Endodermal cell (in vitro differentiated cells): Measurements from ENCODE around the gene PIK3CD. TPM values are rescaled to one million over a fixed set of nuclear protein-coding genes. Genes with fewer than 3 reads are reported as not detected.

Source experiments
- DNase-seq: peaks from one replicate; pipeline ENCODE4 v3.0.0-alpha.2; 2017
- H3K27ac ChIP-seq: 2 replicates; pipeline ENCODE4 v1.5.1; 2013; ENCODE audit warnings: mild to moderate bottlenecking, low read depth, low read length, moderate library complexity
- H3K27me3 ChIP-seq: 2 replicates; pipeline ENCODE4 v1.6.1; 2013; ENCODE audit warnings: mild to moderate bottlenecking, low read length, moderate library complexity; ENCODE audit not compliant: insufficient read depth, control insufficient read depth, poor library complexity, severe bottlenecking
- H3K36me3 ChIP-seq: 2 replicates; pipeline ENCODE4 v1.7.0; 2013; ENCODE audit warnings: mild to moderate bottlenecking, low read length, moderate library complexity; ENCODE audit not compliant: control insufficient read depth, insufficient read depth
- H3K4me1 ChIP-seq: one replicate; pipeline ENCODE4 v1.7.0; 2013; ENCODE audit warnings: low read length; ENCODE audit not compliant: control insufficient read depth, insufficient read depth
- H3K4me3 ChIP-seq: 2 replicates; pipeline ENCODE4 v1.5.1; 2013; ENCODE audit warnings: mild to moderate bottlenecking, low read length, moderate library complexity
- H3K9ac ChIP-seq: 2 replicates; pipeline ENCODE4 v1.6.1; 2013; ENCODE audit warnings: mild to moderate bottlenecking, low read length, moderate library complexity; ENCODE audit not compliant: poor library complexity, severe bottlenecking; ENCODE audit errors: extremely low read depth
- H3K9me3 ChIP-seq: 2 replicates; pipeline ENCODE4 v1.6.1; 2013; ENCODE audit warnings: mild to moderate bottlenecking, low read length, moderate library complexity; ENCODE audit not compliant: control insufficient read depth
- H3K27ac Mint-ChIP-seq: 2 replicates; pipeline ENCODE4 v1.8.0; 2020; ENCODE audit warnings: mixed read lengths
- H3K27me3 Mint-ChIP-seq: 2 replicates; pipeline ENCODE4 v1.8.0; 2021; ENCODE audit warnings: mild to moderate bottlenecking, mixed read lengths; ENCODE audit not compliant: insufficient read depth
- H3K36me3 Mint-ChIP-seq: 2 replicates; pipeline ENCODE4 v1.8.0; 2020; ENCODE audit warnings: low read depth, mixed read lengths
- H3K4me1 Mint-ChIP-seq: 2 replicates; pipeline ENCODE4 v1.8.0; 2020; ENCODE audit warnings: mixed read lengths
- H3K4me3 Mint-ChIP-seq: 2 replicates; pipeline ENCODE4 v1.8.0; 2020; ENCODE audit warnings: mild to moderate bottlenecking, moderate library complexity, mixed read lengths
- H3K9me3 Mint-ChIP-seq: 2 replicates; pipeline ENCODE4 v1.8.0; 2020; ENCODE audit warnings: mild to moderate bottlenecking, mixed read lengths
- WGBS, 2 experiments: methylation state at CpG; one replicate each; pipeline versions ENCODE4 v1.1.5 to v1.1.7; 2013; ENCODE audit warnings: missing lambda C conversion rate in 2 of 2, mixed read lengths in 1 of 2; ENCODE audit not compliant: insufficient coverage in 1 of 2, insufficient read length in 1 of 2; 5-methylcytosine and 5-hydroxymethylcytosine counted together
- total RNA-seq, 2 donors: library from RNA; stranded (reverse); fragmentation: NEBNext Ultra II Directional in 1 of 2; extraction: Animal tissue kit (Norgen Biotek cat#: 25700) in 1 of 2; gene quantifications; 2 replicates in 1 of 2; 3 replicates in 1 of 2; pipeline ENCODE4 v1.2.1, GENCODE V29; 2021
- TF ChIP-seq, protein P1 (sequence below): fragments of 200-600 bp; sonication (generic); conservative IDR thresholded peaks from 2 replicates; pipeline ENCODE4 v1.5.0; 2021; ENCODE audit warnings: antibody characterized with exemption, mild to moderate bottlenecking

Gene PIK3CD
- total RNA-seq, 2 donors from 2014 or later = 13.9 to 14.2 TPM

DNA sequence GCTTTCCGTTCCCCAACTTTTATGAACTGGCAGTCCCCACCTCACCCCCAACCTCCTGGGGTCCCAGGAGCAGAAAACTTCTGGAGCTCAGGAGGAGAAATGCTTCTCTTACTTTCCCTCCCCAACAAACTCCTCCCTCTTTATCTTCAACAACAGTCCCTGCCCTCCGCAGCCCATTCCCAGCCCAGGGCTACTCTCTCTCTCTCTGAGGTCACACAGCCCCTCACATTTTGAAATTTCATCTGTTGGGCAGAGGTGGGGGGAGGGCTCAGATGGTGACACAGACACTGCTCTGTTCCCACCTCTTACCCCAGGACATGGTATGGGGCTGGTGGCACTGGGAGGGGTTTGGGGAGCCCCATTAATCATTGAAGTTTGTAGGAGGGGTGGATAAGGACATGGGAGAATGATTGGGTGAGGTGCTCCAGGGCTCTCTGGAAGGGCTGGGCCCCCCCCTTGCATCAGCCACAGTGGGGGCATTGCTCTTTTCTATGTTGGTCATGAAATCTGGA is 6.0 kb downstream of the PIK3CD start:
- Mint-ChIP-seq H3K4me1 (no peaks in the 10 kb centered on the region), H3K36me3 (no peaks in the 10 kb centered on the region), H3K4me3 (no peak overlapping the region), H3K27me3 (peaks cover 24% of the 10 kb centered on the region), H3K27ac (no peak overlapping the region), H3K9me3 (no peaks in the 10 kb centered on the region)
- H3K27me3 ChIP-seq = peaks cover 19% of the 10 kb centered on the region
- H3K4me1 ChIP-seq = no peaks in the 10 kb centered on the region
- H3K36me3 ChIP-seq = no peaks in the 10 kb centered on the region
- DNase-seq = no peak
- no peak overlapping the region for H3K9ac ChIP-seq
- H3K4me3 ChIP-seq = no peak overlapping the region
- TF ChIP-seq, protein P1, sequence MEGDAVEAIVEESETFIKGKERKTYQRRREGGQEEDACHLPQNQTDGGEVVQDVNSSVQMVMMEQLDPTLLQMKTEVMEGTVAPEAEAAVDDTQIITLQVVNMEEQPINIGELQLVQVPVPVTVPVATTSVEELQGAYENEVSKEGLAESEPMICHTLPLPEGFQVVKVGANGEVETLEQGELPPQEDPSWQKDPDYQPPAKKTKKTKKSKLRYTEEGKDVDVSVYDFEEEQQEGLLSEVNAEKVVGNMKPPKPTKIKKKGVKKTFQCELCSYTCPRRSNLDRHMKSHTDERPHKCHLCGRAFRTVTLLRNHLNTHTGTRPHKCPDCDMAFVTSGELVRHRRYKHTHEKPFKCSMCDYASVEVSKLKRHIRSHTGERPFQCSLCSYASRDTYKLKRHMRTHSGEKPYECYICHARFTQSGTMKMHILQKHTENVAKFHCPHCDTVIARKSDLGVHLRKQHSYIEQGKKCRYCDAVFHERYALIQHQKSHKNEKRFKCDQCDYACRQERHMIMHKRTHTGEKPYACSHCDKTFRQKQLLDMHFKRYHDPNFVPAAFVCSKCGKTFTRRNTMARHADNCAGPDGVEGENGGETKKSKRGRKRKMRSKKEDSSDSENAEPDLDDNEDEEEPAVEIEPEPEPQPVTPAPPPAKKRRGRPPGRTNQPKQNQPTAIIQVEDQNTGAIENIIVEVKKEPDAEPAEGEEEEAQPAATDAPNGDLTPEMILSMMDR = no peak
- WGBS, 2 experiments = 78 to 100% methylated on average over 1 to 2 of the region's 2 CpGs
- no peak overlapping the region for H3K27ac ChIP-seq
- H3K9me3 ChIP-seq = no peaks in the 10 kb centered on the region

DNA sequence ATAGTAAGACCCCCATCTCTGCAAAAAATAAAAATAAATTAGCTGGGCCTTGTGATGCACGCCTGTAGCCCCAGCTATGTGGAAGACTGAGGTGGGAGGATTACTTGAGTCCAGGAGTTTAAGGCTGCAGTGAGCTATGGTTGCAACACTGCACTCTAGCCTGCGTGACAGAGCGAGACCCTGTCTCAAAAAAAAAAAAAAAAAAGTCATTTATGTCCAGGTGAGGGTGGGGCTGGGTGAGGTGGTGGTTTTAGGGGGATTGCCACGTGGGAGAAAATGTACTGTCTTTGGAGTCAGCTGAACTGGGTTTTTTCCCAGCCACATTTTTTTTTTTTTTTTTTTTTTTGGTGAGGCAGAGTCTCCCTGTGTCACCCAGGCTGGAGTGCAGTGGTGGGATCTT is 6.7 kb downstream of the PIK3CD start:
- no peak overlapping the region for H3K27ac Mint-ChIP-seq

DNA sequence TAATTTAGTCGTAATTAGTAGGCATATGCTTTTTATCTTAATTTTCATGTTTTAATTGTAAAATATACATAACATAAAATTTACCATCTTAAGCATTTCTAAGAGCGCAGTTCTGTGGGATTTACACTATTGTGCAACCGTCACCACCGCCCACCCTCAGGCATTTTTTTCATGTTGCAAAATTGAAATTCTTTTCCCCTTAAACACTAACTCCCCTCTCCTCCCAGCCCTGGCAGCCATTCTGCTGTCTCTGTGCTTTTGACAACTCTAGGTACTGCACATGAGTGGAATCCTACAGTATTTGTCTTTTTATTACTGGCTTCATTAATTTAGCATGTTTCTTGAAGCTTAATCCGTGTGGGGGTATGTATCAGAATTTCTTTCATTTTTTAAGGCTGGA is 7.8 kb downstream of the PIK3CD start:
- peaks cover 1% of the 10 kb centered on the region for H3K4me1 Mint-ChIP-seq
- H3K27ac Mint-ChIP-seq = no peak overlapping the region
- no peak for DNase-seq
- H3K27me3 ChIP-seq = peaks cover 2% of the 10 kb centered on the region
- H3K27me3 Mint-ChIP-seq = peaks cover 7% of the 10 kb centered on the region
- no peak overlapping the region for H3K4me3 ChIP-seq
- TF ChIP-seq, protein P1 = no peak
- no peak overlapping the region for H3K9ac ChIP-seq
- H3K4me1 ChIP-seq = peaks cover under 1% of the 10 kb centered on the region
- no peaks in the 10 kb centered on the region for H3K36me3 ChIP-seq
- H3K9me3 ChIP-seq = no peaks in the 10 kb centered on the region
- no peak overlapping the region for H3K4me3 Mint-ChIP-seq
- 94 to 100% methylated on average over 4 of the region's 5 CpGs for WGBS, 2 experiments
- H3K36me3 Mint-ChIP-seq = no peaks in the 10 kb centered on the region
- no peak overlapping the region for H3K27ac ChIP-seq
- no peaks in the 10 kb centered on the region for H3K9me3 Mint-ChIP-seq

More for the DNA sequence above, 6.7 kb downstream of the PIK3CD start:
- no peak for DNase-seq
- Histone ChIP-seq H3K9me3 (no peaks in the 10 kb centered on the region), H3K4me1 (no peaks in the 10 kb centered on the region), H3K36me3 (no peaks in the 10 kb centered on the region), H3K4me3 (no peak overlapping the region), H3K27ac (no peak overlapping the region), H3K27me3 (peaks cover 13% of the 10 kb centered on the region), H3K9ac (no peak overlapping the region)
- H3K27me3 Mint-ChIP-seq = peaks cover 18% of the 10 kb centered on the region
- H3K9me3 Mint-ChIP-seq = no peaks in the 10 kb centered on the region
- 93% methylated on average over 3 of the region's 4 CpGs; no CpG with 5 or more reads in 1 of the 2 experiments for WGBS, 2 experiments
- no peaks in the 10 kb centered on the region for H3K36me3 Mint-ChIP-seq
- H3K4me3 Mint-ChIP-seq = no peak overlapping the region
- H3K4me1 Mint-ChIP-seq = no peaks in the 10 kb centered on the region
- TF ChIP-seq, protein P1 = no peak
